B cell (primary cell): ENCODE measurements around the gene SLC25A6. TPM values are rescaled to one million over a fixed set of nuclear protein-coding genes. Genes with fewer than 3 reads are reported as not detected.

ENCODE experiments used
- ATAC-seq: fragments of 200-7000 bp; cut with Tn5 transposase; one replicate; pipeline ENCODE4 v1.10.0; 2021; ENCODE audit warnings: low read depth, mild to moderate bottlenecking, moderate number of reproducible peaks, moderate library complexity
- CTCF ChIA-PET: fragments of 350-600 bp; sonication (Branson Sonifier 250); formaldehyde crosslinking; loops from one replicate; lab custom pipeline; 2021; ENCODE audit warnings: antibody characterized with exemption, inconsistent platforms; lab: Charles Lee
- POLR2A ChIA-PET: fragments of 350-600 bp; sonication (Branson Sonifier 250); formaldehyde crosslinking; loops from one replicate; lab custom pipeline; 2021; ENCODE audit warnings: antibody characterized with exemption; lab: Charles Lee
- DNase-seq: peaks from one replicate; pipeline ENCODE4 v3.0.0; 2013
- H2AFZ ChIP-seq: 2 replicates; pipeline ENCODE4 v1.6.1; 2012; ENCODE audit warnings: mild to moderate bottlenecking, low read depth, low read length; ENCODE audit not compliant: insufficient read depth, poor library complexity, severe bottlenecking
- H3K27ac ChIP-seq, 2 donors: 1 replicate in 1 of 2; 2 replicates in 1 of 2; pipeline ENCODE4 v1.5.1; 2012 to 2013; ENCODE audit warnings: low read length in 2 of 2, mild to moderate bottlenecking in 2 of 2, moderate library complexity in 1 of 2
- H3K27me3 ChIP-seq, 4 experiments: fragments of 200-600 bp in 1 of 4; sonication (generic) in 1 of 4; replicated peaks in 1 of 4; 1 replicate in 2 of 4; 2 replicates in 2 of 4; pipeline versions ENCODE4 v1.6.1 to v1.7.0; 2013 to 2016; ENCODE audit warnings: low read length in 3 of 4, mild to moderate bottlenecking in 2 of 4, mixed read lengths in 1 of 4, moderate library complexity in 1 of 4; ENCODE audit not compliant: insufficient read depth in 4 of 4, control insufficient read depth in 3 of 4; ENCODE audit errors: control extremely low read depth in 1 of 4
- H3K36me3 ChIP-seq, 2 experiments: replicated peaks in 1 of 2; 1 replicate in 1 of 2; 2 replicates in 1 of 2; pipeline versions ENCODE4 v1.6.1 to v1.7.1; 2013; ENCODE audit warnings: low read length in 1 of 2; ENCODE audit not compliant: insufficient read depth in 2 of 2, control insufficient read depth in 1 of 2; ENCODE audit errors: control extremely low read depth in 1 of 2, extremely low read depth in 1 of 2
- H3K4me1 ChIP-seq, 2 donors: fragments of 200-600 bp in 1 of 2; sonication (generic) in 1 of 2; 1 replicate in 1 of 2; 2 replicates in 1 of 2; pipeline versions ENCODE4 v1.5.1 to v1.6.1; 2013 to 2017; ENCODE audit warnings: low read length in 2 of 2; ENCODE audit not compliant: control insufficient read depth in 2 of 2, insufficient read depth in 2 of 2
- H3K4me2 ChIP-seq: replicated peaks from 2 replicates; pipeline ENCODE3; 2012; ENCODE audit warnings: mild to moderate bottlenecking, low read depth, low read length; ENCODE audit not compliant: poor library complexity, severe bottlenecking
- H3K4me3 ChIP-seq, 5 experiments: fragments of 200-600 bp in 1 of 5; sonication (generic) in 1 of 5; 1 replicate in 3 of 5; 2 replicates in 2 of 5; pipeline versions ENCODE4 v1.5.1 to v1.7.0; 2011 to 2016; ENCODE audit warnings: low read length in 4 of 5, mild to moderate bottlenecking in 4 of 5, low read depth in 2 of 5, control low read depth in 1 of 5, moderate library complexity in 1 of 5; ENCODE audit not compliant: insufficient read depth in 1 of 5; ENCODE audit errors: control extremely low read depth in 1 of 5, extremely low read depth in 1 of 5
- H3K79me2 ChIP-seq: fragments of 200-600 bp; sonication (generic); one replicate; pipeline ENCODE4 v1.6.0; 2016; ENCODE audit warnings: low read length; ENCODE audit not compliant: control insufficient read depth, insufficient read depth
- H3K9ac ChIP-seq: fragments of 200-600 bp; sonication (generic); 2 replicates; pipeline ENCODE4 v1.6.1; 2017; ENCODE audit warnings: mild to moderate bottlenecking, low read length, moderate library complexity
- H3K9me3 ChIP-seq, 3 donors: one replicate each; pipeline versions ENCODE4 v1.6.1 to v1.7.1; 2013; ENCODE audit warnings: low read length in 2 of 3; ENCODE audit not compliant: control insufficient read depth in 2 of 3, insufficient read depth in 1 of 3; ENCODE audit errors: control extremely low read depth in 1 of 3
- H4K20me1 ChIP-seq: 2 replicates; pipeline ENCODE4 v1.6.0; 2012; ENCODE audit warnings: mild to moderate bottlenecking, low read length; ENCODE audit not compliant: insufficient read depth, control insufficient read depth, poor library complexity, severe bottlenecking
- H3K27ac Mint-ChIP-seq: one replicate; pipeline ENCODE4 v1.8.0; 2021; ENCODE audit warnings: mixed read lengths
- H3K27me3 Mint-ChIP-seq: one replicate; pipeline ENCODE4 v1.8.0; 2021; ENCODE audit warnings: mixed read lengths
- H3K4me1 Mint-ChIP-seq: one replicate; pipeline ENCODE4 v1.8.0; 2021; ENCODE audit warnings: mixed read lengths
- H3K4me3 Mint-ChIP-seq: one replicate; pipeline ENCODE4 v1.8.0; 2021; ENCODE audit warnings: mixed read lengths
- H3K9me3 Mint-ChIP-seq: one replicate; pipeline ENCODE4 v1.8.0; 2022; ENCODE audit warnings: mixed read lengths; ENCODE audit not compliant: insufficient read depth
- CTCF ChIP-seq: fragments of 200-600 bp; IDR thresholded peaks from one replicate; pipeline ENCODE4 v1.8.0; 2022; ENCODE audit warnings: antibody characterized with exemption, mild to moderate bottlenecking
- EZH2 ChIP-seq: IDR thresholded peaks from 2 replicates; pipeline ENCODE4 v1.6.1; 2012; ENCODE audit warnings: borderline replicate concordance, low read depth, mild to moderate bottlenecking, moderate library complexity, low read length; ENCODE audit not compliant: insufficient read depth, poor library complexity, severe bottlenecking
- WGBS: methylation state at CpG from one replicate; pipeline ENCODE4 v1.1.5; 2013; ENCODE audit warnings: missing lambda C conversion rate; ENCODE audit not compliant: insufficient coverage; 5-methylcytosine and 5-hydroxymethylcytosine counted together
- intact Hi-C: fragments of 100-400 bp; cut with micrococcal nuclease; formaldehyde crosslinking; loops from one replicate; pipeline ENCODE4 v1.10.0; 2022
- polyA plus RNA-seq: library from polyadenylated mRNA; depleted of rRNA; stranded (reverse); fragments of >200 nt; gene quantifications from 2 replicates; pipeline ENCODE4 v1.2.3, GENCODE V29; 2012
- total RNA-seq, 2 donors: library from RNA; stranded (reverse); fragments of 120-200 nt in 1 of 2; gene quantifications; 1 replicate in 1 of 2; 2 replicates in 1 of 2; pipeline versions ENCODE4 v1.2.3 to v1.2.4, GENCODE V29; 2013 to 2022

The SLC25A6 gene
- total and polyA plus RNA-seq, 2 donors (not counting 1 experiment from before 2014, with no cell fraction given) = 343 to 642 TPM

GRCh38 chrX:1397441-1398270 lies 5.7 kb upstream of the SLC25A6 start:
- POLR2A ChIA-PET = no interaction called here
- H3K27me3 Mint-ChIP-seq = no peaks in the 10 kb centered on the region
- peaks cover 0 to 29% of the 10 kb centered on the region in 2 experiments for H3K36me3 ChIP-seq
- no peak for TF ChIP-seq EZH2
- no peak for TF ChIP-seq CTCF
- no peak overlapping the region for H3K9ac ChIP-seq
- no peak overlapping the region for H3K27ac Mint-ChIP-seq
- H3K4me3 Mint-ChIP-seq = no peak overlapping the region
- 98% methylated on average over 20 of the region's 29 CpGs for WGBS
- no peaks in the 10 kb centered on the region for H3K9me3 Mint-ChIP-seq
- ATAC-seq = no peak
- no peak overlapping the region for H3K4me2 ChIP-seq
- CTCF ChIA-PET = no interaction called here
- H3K27ac ChIP-seq = no peak overlapping the region
- H2AFZ ChIP-seq = no peak overlapping the region
- H3K79me2 ChIP-seq = peaks cover 36% of the 10 kb centered on the region
- H3K9me3 ChIP-seq = no peaks in the 10 kb centered on the region
- H3K4me3 ChIP-seq = no peak overlapping the region
- H3K27me3 ChIP-seq = no peaks in the 10 kb centered on the region
- intact Hi-C loops = loop anchor here (10.0 kb wide), 1 partner anchor 1127 kb away; no protein-coding TSS in a partner anchor
- peaks cover 5 to 6% of the 10 kb centered on the region in 2 donors for H3K4me1 ChIP-seq
- H4K20me1 ChIP-seq = peaks cover 45% of the 10 kb centered on the region
- DNase-seq = no peak
- peaks cover 15% of the 10 kb centered on the region for H3K4me1 Mint-ChIP-seq

DNA sequence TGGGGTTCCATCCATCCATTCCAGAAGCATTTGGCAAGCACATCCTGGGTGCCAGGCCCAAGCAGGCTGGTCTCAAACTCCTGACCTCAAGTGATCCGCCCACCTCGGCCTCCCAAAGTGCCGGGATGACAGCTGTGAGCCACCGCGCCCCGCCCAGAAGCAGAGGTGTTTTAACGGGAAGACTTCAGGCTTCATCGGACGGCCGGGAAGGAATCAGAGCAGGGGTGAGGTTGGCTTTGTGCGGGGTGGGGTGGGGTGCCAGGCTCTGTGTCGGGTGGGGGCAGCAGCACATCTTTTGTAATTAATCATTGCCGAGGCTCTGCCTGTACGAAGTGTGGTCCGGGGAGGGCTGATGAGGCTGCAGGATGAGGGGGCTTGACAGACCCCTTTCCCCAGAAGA lies 5.1 kb upstream of the SLC25A6 start:
- no peak overlapping the region for H3K9ac ChIP-seq
- ChIA-PET POLR2A (no interaction called here), CTCF (no interaction called here)
- intact Hi-C loops = loop anchor here (10.0 kb wide), 1 partner anchor 1128 kb away; no protein-coding TSS in a partner anchor
- no peak overlapping the region for H3K27ac ChIP-seq
- H3K9me3 ChIP-seq = no peaks in the 10 kb centered on the region
- ATAC-seq (no peak), DNase-seq (no peak)
- no peak overlapping the region for H3K4me3 ChIP-seq
- H3K4me1 ChIP-seq = peaks cover 5 to 6% of the 10 kb centered on the region in 2 donors
- H4K20me1 ChIP-seq = peaks cover 43% of the 10 kb centered on the region
- H3K27me3 ChIP-seq = no peaks in the 10 kb centered on the region
- H2AFZ ChIP-seq = no peak overlapping the region
- no peaks in the 10 kb centered on the region for H3K27me3 Mint-ChIP-seq
- no peak overlapping the region for H3K4me2 ChIP-seq
- H3K79me2 ChIP-seq = peaks cover 41% of the 10 kb centered on the region
- 99% methylated on average over 14 of the region's 15 CpGs for WGBS
- peaks cover 0 to 29% of the 10 kb centered on the region in 2 experiments for H3K36me3 ChIP-seq
- H3K9me3 Mint-ChIP-seq = no peaks in the 10 kb centered on the region
- peaks cover 15% of the 10 kb centered on the region for H3K4me1 Mint-ChIP-seq
- TF ChIP-seq CTCF = no peak
- TF ChIP-seq EZH2 = no peak
- no peak overlapping the region for H3K27ac Mint-ChIP-seq
- no peak overlapping the region for H3K4me3 Mint-ChIP-seq
